Omental fat pad (tissue), 4 donors: ENCODE results near the gene PHOX2B. TPM values are rescaled to one million over a fixed set of nuclear protein-coding genes. Genes with fewer than 3 reads are reported as not detected.
"Not testable (repeated sequence)": the region's sequence is repeated elsewhere in the genome, so short reads cannot be mapped to it uniquely, and the experiment has no call there.

ENCODE experiments used
- ATAC-seq: fragments of 150-250 bp; one replicate; pipeline ENCODE4 v1.9.1; 2016; ENCODE audit warnings: mild to moderate bottlenecking, moderate library complexity; ENCODE audit not compliant: low FRiP score
- DNase-seq: peaks from one replicate; pipeline ENCODE4 v3.0.0-alpha.2; 2019; ENCODE audit warnings: low spot score
- CTCF ChIP-seq, 3 donors: fragments of 450-650 bp; IDR thresholded peaks; one replicate each; pipeline ENCODE4 v1.5.1; 2016 to 2017; ENCODE audit warnings: antibody characterized with exemption in 3 of 3, mild to moderate bottlenecking in 3 of 3, moderate library complexity in 2 of 3
- total RNA-seq, 4 donors: library from RNA; depleted of rRNA; stranded (reverse); fragments of >200 nt; gene quantifications; one replicate each; pipeline ENCODE4 v1.1.0, GENCODE V29; 2016

PHOX2B gene
- total RNA-seq, 4 donors from 2014 or later = not detected

GRCh38 chr4:41741354-41741753 is 7.2 kb downstream of the PHOX2B start:
- DNase-seq = no peak
- no peak for TF ChIP-seq CTCF (IDR thresholded peaks at IDR 0.05)
- no peak for ATAC-seq

DNA sequence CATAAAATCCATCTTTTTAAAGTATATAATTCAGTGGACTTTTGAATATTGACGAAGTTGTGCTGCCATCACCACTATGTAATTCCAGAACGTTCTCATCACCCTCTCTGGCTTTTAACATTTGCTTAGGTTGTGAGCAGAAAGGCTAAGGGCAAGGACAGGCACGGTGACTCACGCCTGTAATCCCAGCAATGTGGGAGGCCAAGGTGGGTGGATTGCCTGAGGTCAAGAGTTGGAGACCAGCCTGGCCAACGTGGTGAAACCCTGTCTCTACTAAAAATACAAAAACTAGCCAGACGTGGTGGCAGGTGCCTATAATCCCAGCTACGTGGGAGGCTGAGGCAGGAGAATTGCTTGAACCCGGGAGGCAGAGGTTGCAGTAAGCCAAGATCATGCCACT is 11.0 kb downstream of the PHOX2B start:
- ATAC-seq, DNase-seq: not testable (repeated sequence)

DNA sequence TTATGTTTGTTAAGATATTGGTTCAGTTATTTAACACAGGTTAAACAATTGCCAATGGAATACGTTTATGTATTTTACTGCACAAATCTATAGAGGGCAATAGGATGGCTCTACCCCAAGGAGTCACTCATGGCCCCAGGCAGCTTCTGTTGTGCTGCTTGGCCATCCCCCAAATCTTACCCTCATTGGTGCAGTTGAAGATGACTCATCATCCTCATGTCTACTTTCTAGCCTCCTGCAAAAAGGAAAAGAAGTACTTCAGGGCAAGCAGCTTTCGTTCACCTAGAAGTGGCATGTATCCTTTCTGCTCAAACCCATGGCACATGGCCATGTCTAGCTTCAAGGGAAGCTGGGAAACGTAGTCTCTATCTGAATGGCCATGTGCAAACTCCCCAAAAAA is 14.2 kb downstream of the PHOX2B start:
- TF ChIP-seq CTCF (IDR thresholded peaks at IDR 0.05) = no peak
- DNase-seq = no peak
- ATAC-seq = no peak

DNA sequence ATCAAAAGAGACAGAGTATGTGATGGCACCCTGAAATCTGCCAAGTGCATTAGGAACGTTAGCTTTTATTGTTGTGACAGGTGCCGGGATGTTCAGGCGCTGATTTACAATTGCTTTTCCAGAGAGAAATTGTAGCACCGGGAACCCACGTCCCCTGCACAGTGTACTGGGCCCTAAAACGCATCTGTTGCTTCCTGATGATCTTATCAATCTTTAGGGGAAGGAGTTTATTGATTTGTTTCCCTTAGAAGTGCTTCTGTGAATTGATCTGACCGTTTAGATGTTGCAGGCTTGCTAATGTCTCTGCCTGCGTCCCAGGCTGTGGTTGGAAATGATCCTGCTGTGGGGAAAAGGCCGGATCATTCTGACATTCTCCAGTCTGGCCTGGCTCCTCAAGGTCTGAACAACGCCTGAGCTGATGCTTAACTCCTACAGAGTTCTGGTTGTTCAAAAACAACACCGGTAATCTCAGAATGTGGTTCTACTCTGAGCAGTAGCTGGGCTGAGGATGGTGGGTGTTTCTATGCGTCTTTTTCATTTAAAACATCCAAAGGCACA is 16.9 kb downstream of the PHOX2B start:
- DNase-seq = no peak
- TF ChIP-seq CTCF (IDR thresholded peaks at IDR 0.05) = no peak
- no peak for ATAC-seq

DNA sequence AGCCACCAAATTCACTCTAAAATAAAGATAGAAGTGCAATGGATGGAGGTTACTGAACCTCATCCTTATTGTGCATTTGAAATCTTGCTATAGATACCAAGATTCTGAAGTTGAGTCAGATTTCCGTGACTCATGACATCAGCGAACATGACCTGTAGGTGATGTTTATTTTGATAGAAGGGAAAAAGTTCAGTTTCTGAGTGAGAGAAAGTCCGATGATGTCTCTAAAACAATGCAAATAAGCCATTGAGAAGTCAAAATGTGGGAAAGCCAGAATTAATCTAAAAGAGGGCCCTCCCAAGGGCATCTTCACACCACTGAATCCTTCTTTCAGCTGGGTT is 20.0 kb downstream of the PHOX2B start:
- TF ChIP-seq CTCF (IDR thresholded peaks at IDR 0.05) = no peak
- ATAC-seq (no peak), DNase-seq (no peak)

GRCh38 chr4:41727861-41728572 is 20.5 kb downstream of the PHOX2B start:
- no peak for DNase-seq
- ATAC-seq = no peak

DNA sequence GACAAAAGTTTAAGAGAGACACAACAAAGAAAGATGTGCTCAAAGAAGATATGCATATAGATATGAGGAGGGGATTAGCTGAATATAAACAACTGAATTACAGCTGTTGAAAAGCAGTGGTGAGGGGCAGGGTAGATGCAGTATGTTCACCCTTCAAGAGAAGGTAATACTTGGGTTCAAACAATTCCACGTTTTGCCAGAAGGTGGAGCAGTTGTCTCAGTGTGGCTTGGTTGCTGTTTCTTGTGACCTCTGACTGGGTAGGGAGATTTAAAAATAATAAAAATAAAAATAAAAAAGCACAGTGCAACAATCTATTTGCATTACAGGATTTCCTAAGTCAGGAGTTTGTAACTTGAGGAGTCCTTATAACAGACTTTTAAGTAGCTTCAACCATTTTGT is 23.3 kb downstream of the PHOX2B start:
- TF ChIP-seq CTCF (IDR thresholded peaks at IDR 0.05) = no peak
- DNase-seq (no peak), ATAC-seq (no peak)

More at GRCh38 chr4:41727861-41728572, 20.5 kb downstream of the PHOX2B start:
- no peak for TF ChIP-seq CTCF (IDR thresholded peaks at IDR 0.05)
